Ovary (tissue), 3 donors: ENCODE results near the gene SF3B4.

ENCODE experiments used
- CTCF ChIP-seq, 3 donors: fragments of 450-650 bp in 2 of 3; fragments of 200-600 bp in 1 of 3; IDR thresholded peaks; one replicate each; pipeline versions ENCODE4 v1.5.1 to v1.8.0; 2016 to 2022; ENCODE audit warnings: antibody characterized with exemption in 3 of 3, mild to moderate bottlenecking in 1 of 3
- EP300 ChIP-seq: sonication (generic); formaldehyde crosslinking; IDR thresholded peaks from one replicate; pipeline ENCODE4 v1.6.1; 2017; ENCODE audit warnings: antibody characterized with exemption
- donor health status: DM: no; HTN: no; CAD: no.

GRCh38 chr1:149931212-149931790 lies 3.7 kb upstream of the SF3B4 start:
- no peak for TF ChIP-seq EP300
- no peak for TF ChIP-seq CTCF (IDR thresholded peaks at IDR 0.05)
